Esophagus squamous epithelium (tissue), 4 donors: ENCODE results near the gene GJD3.

Source experiments
- POLR2A ChIP-seq, 4 donors: fragments of 450-650 bp; IDR thresholded peaks; one replicate each; pipeline ENCODE4 v1.6.1; 2017; ENCODE audit warnings: antibody characterized with exemption in 4 of 4, mild to moderate bottlenecking in 4 of 4, moderate library complexity in 3 of 4
- TF ChIP-seq, protein P1 (sequence below), 6 experiments: fragments of 450-650 bp in 4 of 6; fragments of 200-600 bp in 2 of 6; sonication (generic) in 2 of 6; IDR thresholded peaks; one replicate each; pipeline ENCODE4 v1.5.1; 2016 to 2019; ENCODE audit warnings: antibody characterized with exemption in 6 of 6, mild to moderate bottlenecking in 4 of 6, moderate library complexity in 4 of 6

DNA sequence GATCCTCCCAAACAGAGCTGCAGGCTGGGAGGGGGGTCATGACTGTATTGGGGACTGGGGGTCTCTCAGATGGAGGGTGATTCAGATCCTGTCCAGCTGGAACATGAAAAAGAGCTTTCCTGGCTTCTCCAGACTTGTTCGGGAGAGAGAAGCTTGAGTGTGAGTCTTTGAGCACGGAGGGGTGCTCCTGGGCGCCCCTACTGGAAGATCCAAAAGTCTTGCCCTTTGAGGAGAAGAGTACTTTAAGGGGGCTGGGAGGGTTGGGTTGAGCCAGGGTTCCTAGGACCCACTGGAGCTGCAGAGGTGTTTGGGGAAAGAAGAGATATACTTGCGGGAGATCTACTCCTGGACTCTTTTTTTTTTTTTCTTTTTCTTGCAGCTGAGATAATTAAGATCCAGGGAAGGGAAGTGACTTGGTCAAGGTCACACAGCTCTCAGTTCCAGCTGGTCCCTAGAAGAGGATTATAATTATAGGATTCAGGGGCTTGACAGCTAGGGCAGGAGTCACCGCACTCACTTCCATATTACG, 47.1 kb downstream of the GJD3 start:
- TF ChIP-seq, protein P1, sequence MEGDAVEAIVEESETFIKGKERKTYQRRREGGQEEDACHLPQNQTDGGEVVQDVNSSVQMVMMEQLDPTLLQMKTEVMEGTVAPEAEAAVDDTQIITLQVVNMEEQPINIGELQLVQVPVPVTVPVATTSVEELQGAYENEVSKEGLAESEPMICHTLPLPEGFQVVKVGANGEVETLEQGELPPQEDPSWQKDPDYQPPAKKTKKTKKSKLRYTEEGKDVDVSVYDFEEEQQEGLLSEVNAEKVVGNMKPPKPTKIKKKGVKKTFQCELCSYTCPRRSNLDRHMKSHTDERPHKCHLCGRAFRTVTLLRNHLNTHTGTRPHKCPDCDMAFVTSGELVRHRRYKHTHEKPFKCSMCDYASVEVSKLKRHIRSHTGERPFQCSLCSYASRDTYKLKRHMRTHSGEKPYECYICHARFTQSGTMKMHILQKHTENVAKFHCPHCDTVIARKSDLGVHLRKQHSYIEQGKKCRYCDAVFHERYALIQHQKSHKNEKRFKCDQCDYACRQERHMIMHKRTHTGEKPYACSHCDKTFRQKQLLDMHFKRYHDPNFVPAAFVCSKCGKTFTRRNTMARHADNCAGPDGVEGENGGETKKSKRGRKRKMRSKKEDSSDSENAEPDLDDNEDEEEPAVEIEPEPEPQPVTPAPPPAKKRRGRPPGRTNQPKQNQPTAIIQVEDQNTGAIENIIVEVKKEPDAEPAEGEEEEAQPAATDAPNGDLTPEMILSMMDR (IDR thresholded peaks at IDR 0.05), result peak in 5 of 6 experiments; percentile 11 to 56 (median 36)
- TF ChIP-seq POLR2A (IDR thresholded peaks at IDR 0.05), result no peak
